HG03575 (cell line): Measurements from ENCODE around the gene DSCAM.

ENCODE experiments used
- ATAC-seq: cut with Tn5 transposase; IDR thresholded peaks from one replicate; pipeline ENCODE4 v1.9.1; 2021; ENCODE audit not compliant: unreplicated experiment, insufficient number of reproducible peaks, low FRiP score; ENCODE audit errors: extremely low read depth

The DSCAM gene

GRCh38 chr21:40795313-40795712 is 51.6 kb downstream of the DSCAM start:
- no peak for ATAC-seq

- no peak for ATAC-seq
These were observed 54.1 kb downstream of the DSCAM start for GRCh38 chr21:40792691-40793456.

- no peak for ATAC-seq
These were observed 58.3 kb downstream of the DSCAM start for GRCh38 chr21:40788635-40789034.

- ATAC-seq = no peak
These were observed 63.6 kb downstream of the DSCAM start for GRCh38 chr21:40783404-40783803.

GRCh38 chr21:40770435-40771055 is 76.4 kb downstream of the DSCAM start:
- no peak for ATAC-seq

- no peak for ATAC-seq
These were observed 77.7 kb downstream of the DSCAM start for GRCh38 chr21:40769231-40769630.

GRCh38 chr21:40768056-40768455 is 78.9 kb downstream of the DSCAM start:
- ATAC-seq = no peak

- ATAC-seq = no peak
These were observed 80.6 kb downstream of the DSCAM start for GRCh38 chr21:40766381-40766780.

- ATAC-seq = no peak
These were observed 81.1 kb downstream of the DSCAM start for GRCh38 chr21:40765811-40766210.

GRCh38 chr21:40760821-40761220 is 86.1 kb downstream of the DSCAM start:
- ATAC-seq = no peak

- ATAC-seq = no peak
These were observed 87.9 kb downstream of the DSCAM start for GRCh38 chr21:40759061-40759460.

- ATAC-seq = no peak
These were observed 89.6 kb downstream of the DSCAM start for GRCh38 chr21:40757366-40757765.

GRCh38 chr21:40754466-40754865 is 92.5 kb downstream of the DSCAM start:
- ATAC-seq = no peak

GRCh38 chr21:40753756-40754155 is 93.2 kb downstream of the DSCAM start:
- ATAC-seq = no peak

GRCh38 chr21:40752125-40752524 is 94.8 kb downstream of the DSCAM start:
- ATAC-seq = no peak

GRCh38 chr21:40751221-40751620 is 95.7 kb downstream of the DSCAM start:
- ATAC-seq = no peak

GRCh38 chr21:40736145-40736544 is 110.8 kb downstream of the DSCAM start:
- ATAC-seq = no peak

- ATAC-seq = no peak
These were observed 113.9 kb downstream of the DSCAM start for GRCh38 chr21:40733024-40733397.

- no peak for ATAC-seq
These were observed 114.5 kb downstream of the DSCAM start for GRCh38 chr21:40732253-40733023.

GRCh38 chr21:40731206-40731605 is 115.8 kb downstream of the DSCAM start:
- ATAC-seq = no peak
